Esophagus squamous epithelium (tissue), 4 donors: Measurements from ENCODE around the gene TAS1R2.

ENCODE experiments used
- POLR2A ChIP-seq, 4 donors: fragments of 450-650 bp; IDR thresholded peaks; one replicate each; pipeline ENCODE4 v1.6.1; 2017; ENCODE audit warnings: antibody characterized with exemption in 4 of 4, mild to moderate bottlenecking in 4 of 4, moderate library complexity in 3 of 4
- TF ChIP-seq, protein P1 (sequence below), 6 experiments: fragments of 450-650 bp in 4 of 6; fragments of 200-600 bp in 2 of 6; sonication (generic) in 2 of 6; IDR thresholded peaks; one replicate each; pipeline ENCODE4 v1.5.1; 2016 to 2019; ENCODE audit warnings: antibody characterized with exemption in 6 of 6, mild to moderate bottlenecking in 4 of 6, moderate library complexity in 4 of 6

DNA sequence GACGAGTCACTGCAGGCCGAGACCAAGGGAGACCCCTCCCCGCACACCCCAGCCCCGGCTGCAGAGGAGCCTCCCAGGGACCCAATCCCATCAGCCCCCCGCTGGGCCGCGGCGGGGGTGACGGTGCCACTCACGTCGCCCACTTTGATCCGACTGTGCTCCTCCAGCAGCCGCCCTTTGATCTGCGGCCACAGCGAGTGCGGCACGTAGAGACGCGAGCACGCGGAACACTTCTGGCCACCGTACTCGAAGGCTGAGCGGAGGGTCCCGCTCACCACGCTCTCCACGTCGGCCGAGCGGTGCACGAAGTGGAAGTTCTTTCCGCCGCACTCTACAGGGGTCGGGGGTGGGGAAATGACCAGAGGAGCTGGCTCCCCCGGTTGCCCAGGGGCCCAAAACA is 17.8 kb upstream of the TAS1R2 start:
- TF ChIP-seq, protein P1, sequence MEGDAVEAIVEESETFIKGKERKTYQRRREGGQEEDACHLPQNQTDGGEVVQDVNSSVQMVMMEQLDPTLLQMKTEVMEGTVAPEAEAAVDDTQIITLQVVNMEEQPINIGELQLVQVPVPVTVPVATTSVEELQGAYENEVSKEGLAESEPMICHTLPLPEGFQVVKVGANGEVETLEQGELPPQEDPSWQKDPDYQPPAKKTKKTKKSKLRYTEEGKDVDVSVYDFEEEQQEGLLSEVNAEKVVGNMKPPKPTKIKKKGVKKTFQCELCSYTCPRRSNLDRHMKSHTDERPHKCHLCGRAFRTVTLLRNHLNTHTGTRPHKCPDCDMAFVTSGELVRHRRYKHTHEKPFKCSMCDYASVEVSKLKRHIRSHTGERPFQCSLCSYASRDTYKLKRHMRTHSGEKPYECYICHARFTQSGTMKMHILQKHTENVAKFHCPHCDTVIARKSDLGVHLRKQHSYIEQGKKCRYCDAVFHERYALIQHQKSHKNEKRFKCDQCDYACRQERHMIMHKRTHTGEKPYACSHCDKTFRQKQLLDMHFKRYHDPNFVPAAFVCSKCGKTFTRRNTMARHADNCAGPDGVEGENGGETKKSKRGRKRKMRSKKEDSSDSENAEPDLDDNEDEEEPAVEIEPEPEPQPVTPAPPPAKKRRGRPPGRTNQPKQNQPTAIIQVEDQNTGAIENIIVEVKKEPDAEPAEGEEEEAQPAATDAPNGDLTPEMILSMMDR (IDR thresholded peaks at IDR 0.05), result no peak
- TF ChIP-seq POLR2A (IDR thresholded peaks at IDR 0.05), result no peak
